HG03520 (cell line): Measurements from ENCODE around the gene FNDC10.

Experiments used
- ATAC-seq: cut with Tn5 transposase; IDR thresholded peaks from one replicate; pipeline ENCODE4 v1.9.1; 2021; ENCODE audit warnings: mild to moderate bottlenecking, moderate library complexity; ENCODE audit not compliant: unreplicated experiment

Gene FNDC10

GRCh38 chr1:1627829-1628753 lies 28.2 kb upstream of the FNDC10 start:
- no peak for ATAC-seq

DNA sequence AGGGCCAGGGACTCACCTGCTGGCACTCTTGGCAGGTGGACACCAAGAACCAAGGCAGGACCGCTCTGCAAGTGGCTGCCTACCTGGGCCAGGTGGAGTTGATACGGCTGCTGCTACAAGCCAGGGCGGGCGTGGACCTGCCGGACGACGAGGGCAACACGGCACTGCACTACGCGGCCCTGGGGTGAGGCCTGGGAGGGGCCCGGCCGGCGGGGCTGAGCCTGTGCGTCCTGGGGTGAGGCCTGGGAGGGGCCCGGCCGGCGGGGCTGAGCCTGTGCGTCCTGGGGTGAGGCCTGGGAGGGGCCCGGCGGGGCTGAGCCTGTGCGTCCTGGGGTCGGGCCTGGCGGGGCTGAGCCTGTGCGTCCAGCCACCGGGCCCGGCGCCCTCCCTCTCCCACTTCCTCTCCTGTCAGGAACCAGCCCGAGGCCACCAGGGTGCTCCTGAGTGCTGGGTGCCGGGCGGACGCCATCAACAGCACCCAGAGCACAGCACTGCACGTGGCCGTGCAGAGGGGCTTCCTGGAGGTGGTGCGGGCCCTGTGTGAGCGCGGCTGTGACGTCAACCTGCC lies 27.4 kb upstream of the FNDC10 start:
- ATAC-seq = no peak

- no peak for ATAC-seq
These were observed 26.5 kb upstream of the FNDC10 start for GRCh38 chr1:1626207-1627141.

DNA sequence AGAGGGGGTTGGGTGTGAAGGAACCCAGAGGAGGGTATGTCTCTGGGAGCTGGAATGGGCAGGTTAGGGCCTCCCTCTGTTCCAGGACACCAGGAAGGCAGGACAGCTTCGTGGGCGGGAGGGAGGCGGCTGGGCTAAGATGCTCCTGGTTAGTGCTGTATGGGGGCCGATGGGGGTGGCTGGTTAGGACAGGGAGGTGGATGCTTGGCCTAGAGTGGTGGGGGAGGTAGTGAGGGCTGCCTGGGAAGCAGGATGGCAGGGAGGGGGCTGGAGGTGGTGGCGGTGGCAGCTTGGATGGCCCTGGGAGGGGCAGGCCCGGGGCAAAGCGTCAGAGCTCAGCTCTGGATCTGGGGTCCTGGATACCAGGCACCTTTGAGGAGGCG lies 25.9 kb upstream of the FNDC10 start:
- ATAC-seq = no peak

DNA sequence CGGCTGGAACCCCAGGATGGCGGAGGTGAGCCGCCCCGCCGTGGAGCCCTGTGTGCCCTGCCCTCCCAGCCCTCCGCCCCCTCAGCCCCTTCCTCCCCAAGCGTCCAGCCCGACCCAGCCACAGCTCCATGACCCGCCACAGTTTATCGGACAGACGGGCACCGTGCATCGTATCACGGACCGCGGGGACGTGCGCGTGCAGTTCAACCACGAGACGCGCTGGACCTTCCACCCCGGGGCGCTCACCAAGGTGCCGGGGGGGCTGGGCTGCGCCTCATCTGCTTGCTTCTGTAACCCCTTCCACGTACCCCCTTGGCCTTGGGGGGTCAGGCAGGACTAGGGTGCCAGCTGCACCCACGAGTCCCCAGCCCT lies 25.5 kb upstream of the FNDC10 start:
- no peak for ATAC-seq

DNA sequence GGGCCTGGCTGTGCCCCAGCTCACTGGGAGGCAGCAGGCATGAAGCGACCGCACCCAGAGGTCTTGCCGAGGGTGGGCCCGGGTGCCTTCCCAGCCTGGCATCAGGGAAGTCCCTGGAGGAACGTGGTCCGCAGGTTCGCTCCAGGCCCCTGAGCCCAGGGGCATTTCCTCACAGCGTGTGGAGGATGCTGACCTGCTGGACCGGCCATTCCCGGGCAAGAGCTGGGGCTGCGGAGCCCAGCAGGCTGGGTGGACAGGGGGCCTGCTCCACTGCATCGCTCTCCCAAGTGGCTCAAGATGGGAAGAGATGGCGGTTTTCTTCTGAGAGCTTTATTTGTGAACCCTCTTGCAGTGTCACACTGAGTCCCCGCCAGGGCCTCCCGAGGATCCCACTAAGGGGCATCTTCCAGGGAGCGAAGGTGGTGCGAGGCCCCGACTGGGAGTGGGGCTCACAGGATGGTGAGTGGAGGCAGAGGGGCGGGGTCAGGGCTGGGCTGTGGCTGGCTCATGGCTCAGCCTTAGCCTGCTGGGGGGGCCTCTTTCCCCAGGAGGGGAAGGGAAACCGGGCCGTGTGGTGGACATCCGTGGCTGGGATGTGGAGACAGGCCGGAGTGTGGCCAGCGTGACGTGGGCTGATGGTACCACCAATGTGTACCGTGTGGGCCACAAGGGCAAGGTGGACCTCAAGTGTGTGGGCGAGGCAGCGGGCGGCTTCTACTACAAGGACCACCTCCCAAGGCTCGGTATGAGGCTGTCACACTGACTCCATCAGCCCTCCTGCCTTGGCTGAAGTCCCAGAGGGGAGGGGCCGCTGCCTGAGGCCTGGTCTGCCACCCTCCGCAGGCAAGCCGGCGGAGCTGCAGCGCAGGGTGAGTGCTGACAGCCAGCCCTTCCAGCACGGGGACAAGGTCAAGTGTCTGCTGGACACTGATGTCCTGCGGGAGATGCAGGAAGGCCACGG lies 24.8 kb upstream of the FNDC10 start:
- no peak for ATAC-seq

DNA sequence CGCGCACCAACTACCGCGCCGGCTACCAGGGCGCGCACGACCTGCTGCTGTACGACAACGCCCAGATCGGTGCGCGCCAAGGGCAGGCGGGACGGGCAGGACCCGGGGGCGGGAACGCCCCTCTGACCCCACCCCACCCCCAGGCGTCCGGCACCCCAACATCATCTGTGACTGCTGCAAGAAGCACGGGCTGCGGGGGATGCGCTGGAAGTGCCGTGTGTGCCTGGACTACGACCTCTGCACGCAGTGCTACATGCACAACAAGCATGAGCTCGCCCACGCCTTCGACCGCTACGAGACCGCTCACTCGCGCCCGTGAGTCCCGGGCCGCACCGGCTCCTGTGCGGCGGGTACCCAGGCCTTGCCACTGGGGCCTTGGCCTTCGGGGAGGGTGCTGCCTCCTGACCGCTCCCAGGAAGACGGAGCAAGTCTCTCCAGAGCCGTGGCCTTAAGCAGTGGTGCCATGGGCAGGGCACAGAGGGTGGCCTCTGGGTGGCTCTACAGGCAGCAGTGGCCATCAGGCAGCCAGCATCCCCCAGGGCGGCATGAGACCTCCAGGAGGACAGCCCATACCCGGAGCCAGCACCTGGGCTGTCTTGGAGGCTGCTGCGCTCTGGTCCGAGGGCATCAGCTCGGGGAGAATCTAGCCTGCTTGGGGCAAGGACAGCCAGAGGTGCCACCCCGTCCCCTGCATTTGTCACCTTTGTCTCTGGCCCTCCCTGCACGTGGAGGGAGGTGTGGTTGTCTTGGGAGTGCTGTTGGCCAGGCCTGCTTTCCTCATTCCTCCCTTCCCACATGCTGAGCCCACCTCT lies 23.9 kb upstream of the FNDC10 start:
- ATAC-seq = no peak

GRCh38 chr1:1623181-1623630 lies 23.3 kb upstream of the FNDC10 start:
- no peak for ATAC-seq

DNA sequence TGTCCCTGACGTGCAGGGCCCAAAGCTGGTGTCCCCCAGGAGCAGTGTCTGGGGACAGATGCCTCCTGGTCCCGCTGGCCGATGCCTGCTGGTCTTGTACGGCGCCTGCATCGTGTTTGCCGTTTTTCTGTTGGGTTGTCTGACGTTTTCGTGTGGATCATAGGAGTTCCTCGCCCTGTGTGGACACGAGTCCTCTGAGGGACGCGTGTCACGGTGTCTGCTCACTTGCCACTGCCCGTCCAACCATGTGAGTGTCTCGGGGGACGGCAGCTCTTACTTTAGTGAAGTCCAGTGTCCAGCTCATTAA lies 22.8 kb upstream of the FNDC10 start:
- no peak for ATAC-seq

- ATAC-seq = no peak
These were observed 22.3 kb upstream of the FNDC10 start for GRCh38 chr1:1622010-1622787.

DNA sequence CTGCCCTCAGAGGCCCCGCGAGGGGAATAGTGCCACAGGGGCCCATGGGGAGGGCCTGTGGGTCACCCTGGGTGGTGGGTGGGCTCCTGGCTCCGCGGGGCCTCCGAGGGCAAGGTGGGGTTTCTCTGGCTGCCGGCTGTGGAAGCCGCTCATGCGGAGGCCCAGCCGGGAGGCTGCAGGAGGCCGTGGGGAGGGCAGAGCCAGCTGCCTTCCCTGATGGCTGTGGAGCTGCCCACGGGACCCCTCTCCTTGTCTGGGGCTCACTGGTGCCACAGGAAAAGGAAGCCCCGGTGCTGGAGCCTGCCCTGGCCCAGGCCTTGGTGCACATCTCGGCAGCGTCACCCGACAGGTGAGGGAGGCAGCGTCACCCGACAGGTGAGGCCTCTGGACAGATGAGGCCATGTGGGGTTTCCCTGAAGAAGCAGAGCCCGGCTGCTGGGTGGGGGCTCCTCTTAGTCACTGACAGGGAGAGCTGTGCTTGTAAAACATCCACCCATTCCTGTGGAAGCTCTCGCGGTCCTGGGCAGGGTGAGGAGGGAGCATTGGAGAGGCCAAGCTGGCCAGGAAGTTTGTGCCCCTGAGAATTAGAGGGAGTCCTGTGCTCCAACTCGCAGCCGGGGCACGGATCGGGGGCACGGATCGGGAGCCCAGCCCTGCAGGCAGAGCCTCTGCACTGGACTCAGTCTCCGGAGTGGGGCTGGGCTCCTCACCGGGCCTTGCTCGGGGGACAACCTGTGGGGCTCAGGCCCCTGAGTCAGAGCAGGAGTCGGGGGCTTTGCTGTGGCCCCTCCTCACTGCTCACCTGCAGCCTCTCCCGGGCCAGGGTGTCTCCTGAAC lies 21.5 kb upstream of the FNDC10 start:
- no peak for ATAC-seq

- no peak for ATAC-seq
These were observed 20.7 kb upstream of the FNDC10 start for GRCh38 chr1:1620433-1621139.

- ATAC-seq = no peak
These were observed 20.0 kb upstream of the FNDC10 start for GRCh38 chr1:1619917-1620361.

DNA sequence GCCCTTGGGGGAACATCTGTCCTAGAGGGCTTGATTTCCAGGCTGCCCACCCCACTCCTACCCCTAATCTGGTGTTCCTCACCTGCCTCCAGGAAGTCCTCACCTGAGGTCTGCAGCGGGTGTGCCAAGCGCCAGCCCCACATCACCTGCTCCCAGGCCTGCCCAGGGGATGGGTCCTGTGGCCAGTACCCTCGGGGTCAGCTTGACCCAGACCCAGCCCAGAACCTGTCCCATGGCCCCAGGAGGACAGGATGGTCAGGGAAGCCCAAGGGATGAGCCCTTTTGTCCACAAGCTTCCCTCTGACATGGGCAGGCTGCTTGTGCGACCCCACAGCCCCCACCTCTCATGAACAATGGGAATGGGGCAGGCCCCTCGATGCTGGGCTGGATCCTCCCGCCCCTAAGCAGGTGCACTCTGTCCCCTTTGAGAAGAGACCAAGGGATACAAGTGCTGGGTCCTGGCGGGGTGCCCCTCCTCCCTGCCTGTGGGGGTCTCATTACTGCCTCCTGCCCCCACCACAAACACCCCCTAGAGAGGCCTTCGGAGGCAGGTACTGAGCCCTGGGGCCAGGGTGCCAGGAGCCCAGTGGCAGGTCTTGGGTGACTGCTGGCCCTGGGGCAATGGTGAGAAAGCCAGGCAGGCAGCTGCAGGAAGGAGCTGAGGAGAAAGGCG lies 18.6 kb upstream of the FNDC10 start:
- ATAC-seq = no peak

DNA sequence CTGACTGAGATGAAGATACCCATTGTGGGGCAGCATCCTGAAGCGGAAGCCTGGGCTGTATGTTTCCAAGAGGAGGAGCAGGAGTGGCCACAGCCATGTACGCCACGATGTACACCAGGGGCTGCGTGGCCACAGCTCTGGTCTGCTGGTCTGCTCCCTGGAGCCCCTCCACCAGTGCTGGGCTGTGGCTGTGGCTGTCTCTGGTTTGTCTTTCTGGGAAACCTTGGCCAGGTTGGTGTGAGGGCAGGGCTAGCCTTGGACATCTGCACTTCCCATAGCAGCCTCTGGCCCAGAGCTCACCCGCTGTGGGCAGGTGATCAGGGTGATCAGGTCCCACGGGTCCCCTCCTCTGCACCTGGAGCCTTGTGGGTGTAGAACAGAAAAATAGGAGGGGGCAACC lies 18.0 kb upstream of the FNDC10 start:
- no peak for ATAC-seq

- ATAC-seq = no peak
These were observed 17.6 kb upstream of the FNDC10 start for GRCh38 chr1:1617516-1617915.

GRCh38 chr1:1616838-1617237 lies 16.9 kb upstream of the FNDC10 start:
- no peak for ATAC-seq
